ENCODE results near the gene PGM2. TPM values are rescaled to one million over a fixed set of nuclear protein-coding genes. Genes with fewer than 3 reads are reported as not detected.

The PGM2 gene
- total and polyA plus RNA-seq, 2 experiments from 2014 or later: 20.6 to 50.9 TPM

DNA sequence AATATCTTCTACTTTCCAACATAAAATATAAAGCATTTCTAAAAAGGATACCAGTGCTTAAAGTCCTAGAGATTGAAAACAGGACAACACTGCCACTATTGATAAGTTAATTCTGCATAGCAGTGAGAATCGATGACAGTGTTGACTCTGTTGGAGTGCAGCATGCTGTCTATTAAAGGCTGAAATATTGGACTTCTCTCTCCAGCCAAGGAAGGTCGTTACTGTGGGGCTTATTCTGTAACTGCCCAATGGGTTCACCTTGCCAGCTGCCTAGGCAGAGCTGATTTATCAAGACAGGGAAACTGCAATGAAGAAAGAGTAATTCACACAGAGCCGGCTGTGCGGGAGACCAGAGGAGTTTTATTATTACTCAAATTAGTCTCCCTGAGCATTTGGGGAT is 37.7 kb upstream of the PGM2 start:
- Histone ChIP-seq H3K27me3 (no peaks in the 10 kb centered on the region), H3K4me3 (no peak overlapping the region), H3K4me1 (ENCODE audit: low read depth) (no peaks in the 10 kb centered on the region), H3K9me3 (ENCODE audit: low read depth) (no peaks in the 10 kb centered on the region), H3K36me3 (no peaks in the 10 kb centered on the region), H3K27ac (no peak overlapping the region)
- no peak for DNase-seq (ENCODE audit: low read depth in 1 of 2, low spot score in 1 of 2)
- no peak for TF ChIP-seq CTCF (IDR thresholded peaks at IDR 0.05; ENCODE audit: low read depth, low read length)

DNA sequence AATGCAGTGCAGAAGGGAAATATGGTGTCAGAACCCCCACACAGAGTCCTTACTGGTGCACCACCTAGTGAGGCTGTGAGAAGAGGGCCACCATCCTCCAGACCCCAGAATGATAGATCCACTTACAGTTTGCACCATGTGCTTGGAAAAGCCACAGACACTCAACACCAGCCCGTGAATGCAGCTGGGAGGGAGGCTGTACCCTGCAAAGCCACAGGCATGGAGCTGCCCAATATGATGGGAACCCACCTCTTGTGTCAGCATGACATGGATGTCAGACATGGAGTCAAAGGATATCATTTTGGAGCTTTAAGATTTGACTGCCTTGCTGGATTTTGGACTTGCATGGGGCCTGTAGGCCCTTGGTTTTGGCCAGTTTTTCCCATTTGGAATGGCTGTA is 34.2 kb upstream of the PGM2 start:
- H3K4me1 ChIP-seq (ENCODE audit: low read depth): no peaks in the 10 kb centered on the region
- no peaks in the 10 kb centered on the region for H3K27me3 ChIP-seq
- no peak for DNase-seq (ENCODE audit: low read depth in 1 of 2, low spot score in 1 of 2)
- no peak for TF ChIP-seq CTCF (IDR thresholded peaks at IDR 0.05; ENCODE audit: low read depth, low read length)
- no peak overlapping the region for H3K27ac ChIP-seq
- no peak overlapping the region for H3K4me3 ChIP-seq
- H3K36me3 ChIP-seq: no peaks in the 10 kb centered on the region
- no peaks in the 10 kb centered on the region for H3K9me3 ChIP-seq (ENCODE audit: low read depth)

DNA sequence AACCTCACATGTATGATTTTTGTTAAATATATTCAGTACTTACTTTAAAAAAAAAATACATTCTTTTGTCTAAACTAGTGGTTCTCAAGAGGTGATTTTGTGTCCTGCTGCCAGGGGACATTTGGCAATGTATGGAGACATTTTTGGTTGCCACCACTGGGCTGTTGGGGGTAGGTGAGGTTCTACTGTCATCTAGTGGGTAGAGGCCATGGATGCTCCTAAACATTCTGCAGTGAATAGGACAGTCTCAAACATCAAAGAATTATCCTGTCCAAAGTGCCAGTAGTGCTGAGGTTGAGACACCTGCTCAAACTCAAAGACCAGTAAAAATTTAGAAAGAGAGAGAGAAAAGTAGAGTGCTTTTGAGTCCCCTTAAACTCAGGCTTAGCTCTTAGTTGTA is 32.9 kb upstream of the PGM2 start:
- Histone ChIP-seq H3K36me3 (no peaks in the 10 kb centered on the region), H3K27me3 (no peaks in the 10 kb centered on the region), H3K27ac (no peak overlapping the region), H3K4me1 (ENCODE audit: low read depth) (no peaks in the 10 kb centered on the region), H3K4me3 (no peak overlapping the region), H3K9me3 (ENCODE audit: low read depth) (no peaks in the 10 kb centered on the region)
- peak; percentile 71 for TF ChIP-seq CTCF (IDR thresholded peaks at IDR 0.05; ENCODE audit: low read depth, low read length)
- DNase-seq (ENCODE audit: low read depth in 1 of 2, low spot score in 1 of 2): peak; percentile 10 to 39

DNA sequence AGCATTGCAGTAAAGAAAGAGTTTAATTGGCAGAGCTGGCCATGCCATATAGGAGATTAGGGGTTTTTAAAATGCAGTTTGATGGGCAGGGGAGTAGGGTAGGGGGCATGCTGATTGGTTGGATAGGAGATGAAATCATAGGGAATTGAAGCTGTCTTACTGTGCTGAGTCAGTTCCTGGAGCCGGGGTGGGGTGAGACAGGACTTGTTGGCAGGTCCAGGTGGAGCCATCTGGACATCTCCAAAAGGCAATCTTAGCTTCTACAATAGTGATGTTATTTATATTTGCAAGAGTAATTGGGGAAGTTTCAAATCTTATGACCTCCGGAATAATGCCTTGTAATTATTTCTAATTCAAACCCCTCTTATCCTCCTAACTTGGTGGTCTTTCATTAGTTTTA is 32.4 kb upstream of the PGM2 start:
- DNase-seq (ENCODE audit: low read depth in 1 of 2, low spot score in 1 of 2): no peak
- Histone ChIP-seq H3K4me1 (ENCODE audit: low read depth) (no peaks in the 10 kb centered on the region), H3K36me3 (no peaks in the 10 kb centered on the region), H3K4me3 (no peak overlapping the region), H3K9me3 (ENCODE audit: low read depth) (no peaks in the 10 kb centered on the region), H3K27ac (no peak overlapping the region), H3K27me3 (no peaks in the 10 kb centered on the region)
- no peak for TF ChIP-seq CTCF (IDR thresholded peaks at IDR 0.05; ENCODE audit: low read depth, low read length)

GRCh38 chr4:37795581-37796195 is 30.8 kb upstream of the PGM2 start:
- no peaks in the 10 kb centered on the region for H3K27me3 ChIP-seq
- H3K9me3 ChIP-seq (ENCODE audit: low read depth): no peaks in the 10 kb centered on the region
- DNase-seq (ENCODE audit: low read depth in 1 of 2, low spot score in 1 of 2): no peak
- no peaks in the 10 kb centered on the region for H3K4me1 ChIP-seq (ENCODE audit: low read depth)
- H3K36me3 ChIP-seq: no peaks in the 10 kb centered on the region
- no peak overlapping the region for H3K27ac ChIP-seq
- H3K4me3 ChIP-seq: no peak overlapping the region
- no peak for TF ChIP-seq CTCF (IDR thresholded peaks at IDR 0.05; ENCODE audit: low read depth, low read length)

Measured in cardiac muscle cell (in vitro differentiated cells and primary cell).